OCI-LY1 (cell line): ENCODE measurements around the gene ZCCHC7.

Experiments
- H2AFZ ChIP-seq: fragments of 200-600 bp; sonication (generic), shearing (Covaris generic); 2 replicates; pipeline ENCODE4 v1.6.0; 2014; ENCODE audit warnings: antibody characterized with exemption, mild to moderate bottlenecking, low read length
- H3F3A ChIP-seq: fragments of 200-600 bp; sonication (generic), shearing (Covaris generic); 2 replicates; pipeline ENCODE4 v1.6.0; 2014; ENCODE audit warnings: mild to moderate bottlenecking, antibody characterized with exemption, low read length, moderate library complexity; ENCODE audit not compliant: insufficient read depth
- H3K27ac ChIP-seq: fragments of 200-600 bp; sonication (generic); 2 replicates; pipeline ENCODE4 v1.5.1; 2014; ENCODE audit warnings: low read length, mixed run types, mild to moderate bottlenecking, low read depth; ENCODE audit not compliant: poor library complexity, severe bottlenecking
- H3K27me3 ChIP-seq: fragments of 200-600 bp; sonication (generic); 2 replicates; pipeline ENCODE4 v1.6.0; 2014; ENCODE audit warnings: antibody characterized with exemption, mild to moderate bottlenecking, low read length, moderate library complexity; ENCODE audit not compliant: insufficient read depth
- H3K36me3 ChIP-seq: fragments of 200-600 bp; sonication (generic); 2 replicates; pipeline ENCODE4 v1.6.1; 2014; ENCODE audit warnings: mild to moderate bottlenecking, antibody characterized with exemption, low read length, moderate library complexity, mixed read lengths; ENCODE audit not compliant: insufficient read depth
- H3K4me1 ChIP-seq: fragments of 200-600 bp; sonication (generic); 2 replicates; pipeline ENCODE4 v1.5.1; 2014; ENCODE audit warnings: mild to moderate bottlenecking, low read length, moderate library complexity; ENCODE audit not compliant: insufficient read depth, severe bottlenecking
- H3K4me2 ChIP-seq: fragments of 200-600 bp; sonication (generic), shearing (Covaris generic); 2 replicates; pipeline ENCODE4 v1.6.1; 2014; ENCODE audit warnings: low read length
- H3K4me3 ChIP-seq: fragments of 200-600 bp; sonication (generic); 2 replicates; pipeline ENCODE4 v1.5.1; 2014; ENCODE audit warnings: low read length, low read depth, mild to moderate bottlenecking, mixed read lengths; ENCODE audit not compliant: poor library complexity, severe bottlenecking
- H3K79me2 ChIP-seq: fragments of 200-600 bp; shearing (Covaris generic); 2 replicates; pipeline ENCODE4 v1.6.1; 2016; ENCODE audit warnings: mixed run types, low read length, mixed read lengths; ENCODE audit not compliant: insufficient read depth
- H3K9ac ChIP-seq: fragments of 200-600 bp; sonication (generic), shearing (Covaris generic); 2 replicates; pipeline ENCODE4 v1.6.1; 2014; ENCODE audit warnings: mild to moderate bottlenecking, low read length, mixed read lengths
- H3K9me2 ChIP-seq: fragments of 200-600 bp; sonication (generic), shearing (Covaris generic); 2 replicates; pipeline ENCODE4 v1.6.1; 2014; ENCODE audit warnings: low read depth, mild to moderate bottlenecking, low read length, mixed read lengths
- H3K9me3 ChIP-seq: fragments of 200-600 bp; shearing (Covaris generic); 2 replicates; pipeline ENCODE4 v1.6.1; 2014; ENCODE audit warnings: low read length, mixed read lengths
- H4K20me1 ChIP-seq: fragments of 200-600 bp; sonication (generic), shearing (Covaris generic); 2 replicates; pipeline ENCODE4 v1.6.0; 2016; ENCODE audit warnings: mild to moderate bottlenecking, low read length; ENCODE audit not compliant: insufficient read depth
- CTCF ChIP-seq: fragments of 200-600 bp; sonication (generic), shearing (Covaris generic); IDR thresholded peaks from 2 replicates; pipeline ENCODE4 v1.5.1; 2017; ENCODE audit warnings: mild to moderate bottlenecking, antibody characterized with exemption, low read length, moderate library complexity, mixed read lengths
- EZH2 ChIP-seq: fragments of 200-600 bp; sonication (generic), shearing (Covaris generic); IDR thresholded peaks from 2 replicates; pipeline ENCODE4 v1.8.0; 2017; ENCODE audit warnings: borderline replicate concordance, mixed run types, mild to moderate bottlenecking, antibody characterized with exemption, low read length, moderate library complexity, mixed read lengths

Gene ZCCHC7

GRCh38 chr9:37370282-37370681, 249.9 kb downstream of the ZCCHC7 start:
- Histone ChIP-seq H3K27ac (peak overlapping the region; percentile 100), H3K9me2 (no peaks in the 10 kb centered on the region), H3K9me3 (no peaks in the 10 kb centered on the region), H3K79me2 (no peaks in the 10 kb centered on the region), H3K4me3 (peak overlapping the region; percentile 60), H4K20me1 (no peaks in the 10 kb centered on the region), H3K4me1 (peaks cover 83% of the 10 kb centered on the region), H3K4me2 (peak overlapping the region; percentile 74), H3F3A (peaks cover 16% of the 10 kb centered on the region; the same call in 1 of the 2 replicates), H3K36me3 (no peaks in the 10 kb centered on the region), H3K27me3 (no peaks in the 10 kb centered on the region), H2AFZ (no peak overlapping the region), H3K9ac (peak overlapping the region; percentile 80)
- TF ChIP-seq CTCF (no peak), EZH2 (no peak)

DNA sequence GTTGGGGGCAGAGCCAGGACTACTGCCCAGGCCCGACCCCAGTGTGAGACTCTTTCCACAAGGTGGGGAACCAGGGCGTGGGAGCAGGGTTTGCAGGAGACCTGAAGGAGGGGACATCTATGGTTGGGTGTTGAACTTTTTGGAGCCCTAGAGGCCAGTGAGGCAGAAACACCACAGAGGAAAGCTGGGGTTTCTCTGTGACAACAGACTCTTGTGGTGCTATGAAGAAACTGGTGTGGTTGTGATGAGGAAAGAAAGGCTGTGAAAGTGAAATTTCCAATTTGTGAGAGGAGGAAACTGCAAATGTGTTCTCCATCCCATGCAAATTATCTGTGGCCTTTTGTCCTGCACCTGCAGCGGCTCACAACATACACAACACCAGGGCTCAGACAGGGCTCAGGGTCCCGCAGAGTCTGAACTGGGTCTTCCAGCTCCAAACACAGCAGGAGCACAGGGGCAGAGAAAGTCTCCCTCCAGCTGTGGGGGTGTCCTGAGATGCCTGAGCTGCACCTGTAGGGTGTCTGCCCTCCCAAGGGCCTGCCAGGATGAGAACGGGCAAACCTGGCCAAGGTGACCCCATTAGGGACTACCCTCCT, 250.7 kb downstream of the ZCCHC7 start:
- no peaks in the 10 kb centered on the region for H3K79me2 ChIP-seq
- H3K27me3 ChIP-seq = no peaks in the 10 kb centered on the region
- no peaks in the 10 kb centered on the region for H3K9me3 ChIP-seq
- H2AFZ ChIP-seq = no peak overlapping the region
- no peaks in the 10 kb centered on the region for H4K20me1 ChIP-seq
- H3K36me3 ChIP-seq = no peaks in the 10 kb centered on the region
- no peaks in the 10 kb centered on the region for H3K9me2 ChIP-seq
- H3K4me3 ChIP-seq = peak overlapping the region; percentile 60
- H3K27ac ChIP-seq = peak overlapping the region; percentile 100
- H3F3A ChIP-seq = peaks cover 13% of the 10 kb centered on the region; the same call in 1 of the 2 replicates
- H3K9ac ChIP-seq = peak overlapping the region; percentile 80
- H3K4me1 ChIP-seq = peaks cover 83% of the 10 kb centered on the region
- TF ChIP-seq CTCF (peak; percentile 48; the same call in 1 of the 2 replicates), EZH2 (no peak)
- H3K4me2 ChIP-seq = peak overlapping the region; percentile 74

DNA sequence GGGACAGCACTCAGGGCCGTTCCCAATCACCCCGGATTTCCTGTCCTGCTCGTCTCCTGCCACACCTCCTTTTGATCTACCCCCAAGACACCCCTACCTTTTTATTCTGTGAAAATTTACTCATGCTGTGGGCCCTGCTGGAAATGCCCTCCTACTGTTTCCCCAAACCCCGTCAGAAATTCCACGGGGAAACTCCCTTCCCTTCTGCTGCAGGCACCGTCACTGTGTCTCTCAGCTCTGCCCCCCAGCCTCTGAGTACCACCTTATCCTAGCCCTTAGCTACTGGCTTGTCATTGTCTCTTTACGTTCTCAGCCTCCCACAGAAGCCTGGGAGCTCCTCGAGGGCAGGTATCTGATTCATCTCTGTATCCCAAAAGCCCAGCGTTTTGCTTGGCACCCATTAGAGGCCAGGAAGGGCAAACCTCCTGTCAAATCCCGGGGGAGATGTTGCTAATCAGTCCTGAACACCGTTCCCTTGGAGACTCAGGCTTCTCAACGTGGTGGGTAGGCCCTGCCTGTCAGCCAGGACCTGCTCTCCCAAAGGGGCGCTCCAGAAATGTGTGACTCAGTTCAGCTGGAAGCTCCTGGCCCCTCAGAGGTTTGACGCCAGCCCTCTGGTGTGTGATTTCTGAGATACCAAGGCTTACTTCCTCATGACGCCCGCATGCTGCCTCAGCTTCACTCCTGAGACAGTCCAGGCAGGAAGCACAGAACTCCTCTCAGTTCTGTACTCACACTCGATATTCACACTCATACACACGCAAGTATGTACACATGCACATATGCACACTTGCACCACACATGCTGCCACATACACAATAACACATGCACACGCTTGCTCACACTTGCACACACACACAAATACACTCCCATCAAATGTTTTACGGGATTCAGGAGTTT, 251.4 kb downstream of the ZCCHC7 start:
- Histone ChIP-seq H3K4me3 (peak overlapping the region; percentile 36), H3K9ac (peak overlapping the region; percentile 80), H3F3A (peaks cover 10% of the 10 kb centered on the region; the same call in 1 of the 2 replicates), H2AFZ (no peak overlapping the region), H3K4me2 (peak overlapping the region; percentile 66), H3K79me2 (no peaks in the 10 kb centered on the region), H3K27ac (peak overlapping the region; percentile 100), H3K4me1 (peaks cover 86% of the 10 kb centered on the region), H3K9me2 (no peaks in the 10 kb centered on the region), H4K20me1 (no peaks in the 10 kb centered on the region), H3K9me3 (no peaks in the 10 kb centered on the region), H3K27me3 (no peaks in the 10 kb centered on the region), H3K36me3 (no peaks in the 10 kb centered on the region)
- no peak for TF ChIP-seq CTCF
- TF ChIP-seq EZH2 = no peak
